ENCODE data around the gene NANOS1. TPM values are rescaled to one million over a fixed set of nuclear protein-coding genes. Genes with fewer than 3 reads are reported as not detected.

NANOS1 gene

GRCh38 chr10:119079599-119080520 lies 50.3 kb downstream of the NANOS1 start:
- H2BK12ac ChIP-seq (ENCODE audit: low read length), result no peak overlapping the region
- peak overlapping the region; percentile 66 for H3K27ac ChIP-seq (replicated peaks; ENCODE audit: low read length)
- H3K4ac ChIP-seq (ENCODE audit: low read length), result no peak overlapping the region
- peak overlapping the region; percentile 98 for H3K23ac ChIP-seq (ENCODE audit: low read depth, low read length, poor library complexity)
- peak overlapping the region; percentile 99 for H3K18ac ChIP-seq (ENCODE audit: low read length)
- peak overlapping the region; percentile 99 for H2AK5ac ChIP-seq (ENCODE audit: low read depth, low read length)
- peak overlapping the region; percentile 98 for H3K9ac ChIP-seq (ENCODE audit: low read depth, low read length, poor library complexity)
- H4K8ac ChIP-seq (ENCODE audit: low read depth, low read length), result peak overlapping the region; percentile 30
- peak; percentile 45 for DNase-seq (ENCODE audit: low spot score)
- peak overlapping the region; percentile 87 for H2AFZ ChIP-seq (ENCODE audit: low read length)
- H2BK120ac ChIP-seq (ENCODE audit: low read depth, low read length), result peak overlapping the region; percentile 74
- peak overlapping the region; percentile 78 for H3K4me2 ChIP-seq (ENCODE audit: insufficient read depth, low read length, poor library complexity, severe bottlenecking)
- H3K4me1 ChIP-seq (ENCODE audit: control insufficient read depth in 2 of 2, insufficient read depth in 1 of 2, low read depth in 1 of 2, low read length in 2 of 2), result peaks cover 2 to 9% of the 10 kb centered on the region in 2 donors
- peaks cover 0 to 3% of the 10 kb centered on the region in 2 donors for H3K9me3 ChIP-seq (replicated peaks in 1 of 2; ENCODE audit: control insufficient read depth in 2 of 2, insufficient read depth in 1 of 2, low read depth in 1 of 2, low read length in 2 of 2)
- peak overlapping the region; percentile 55 to 95 for H3K4me3 ChIP-seq (ENCODE audit: low read length in 2 of 2)
- H2BK5ac ChIP-seq (ENCODE audit: low read length), result peak overlapping the region; percentile 75
- H3K36me3 ChIP-seq (replicated peaks in 1 of 2; ENCODE audit: control insufficient read depth in 2 of 2, insufficient read depth in 2 of 2, low read length in 2 of 2), result peaks cover 2 to 37% of the 10 kb centered on the region in 2 donors
- peak overlapping the region; percentile 81 for H2BK15ac ChIP-seq (ENCODE audit: low read length)
- peak overlapping the region; percentile 65 for H4K91ac ChIP-seq (ENCODE audit: low read depth, low read length, poor library complexity)
- peak overlapping the region; percentile 99 for H3K14ac ChIP-seq (ENCODE audit: low read length)
- no peaks in the 10 kb centered on the region for H3K27me3 ChIP-seq (ENCODE audit: control insufficient read depth in 3 of 3, insufficient read depth in 3 of 3, low read depth in 1 of 3, low read length in 3 of 3)
- WGBS, 2 donors (ENCODE audit: extremely low coverage in 2 of 2, insufficient read length in 2 of 2, insufficient replicate concordance in 1 of 2), result no CpG with 5 or more reads among the region's 48 CpGs
- peaks cover 10% of the 10 kb centered on the region for H3K79me1 ChIP-seq (ENCODE audit: low read depth, low read length)

- H2AFZ ChIP-seq (ENCODE audit: low read length), result peak within 1 kb of the TSS; percentile 87
- peak within 1 kb of the TSS; percentile 74 for H2BK120ac ChIP-seq (ENCODE audit: low read depth, low read length)
- peak within 1 kb of the TSS; percentile 98 for H3K23ac ChIP-seq (ENCODE audit: low read depth, low read length, poor library complexity)
- peak within 1 kb of the TSS; percentile 30 for H4K8ac ChIP-seq (ENCODE audit: low read depth, low read length)
- H3K4me1 ChIP-seq (ENCODE audit: control insufficient read depth in 2 of 2, insufficient read depth in 1 of 2, low read depth in 1 of 2, low read length in 2 of 2), result peaks cover 6 to 9% of the 10 kb centered on the region in 2 donors
- H3K9me3 ChIP-seq (replicated peaks in 1 of 2; ENCODE audit: control insufficient read depth in 2 of 2, insufficient read depth in 1 of 2, low read depth in 1 of 2, low read length in 2 of 2), result peaks cover 0 to 3% of the 10 kb centered on the region in 2 donors
- peak within 1 kb of the TSS; percentile 99 for H2AK5ac ChIP-seq (ENCODE audit: low read depth, low read length)
- no peak within 1 kb of the TSS for H3K4ac ChIP-seq (ENCODE audit: low read length)
- H3K79me1 ChIP-seq (ENCODE audit: low read depth, low read length), result peaks cover 9% of the 10 kb centered on the region
- H3K14ac ChIP-seq (ENCODE audit: low read length), result peak within 1 kb of the TSS; percentile 99
- peak within 1 kb of the TSS; percentile 55 to 95 for H3K4me3 ChIP-seq (ENCODE audit: low read length in 2 of 2)
- no peaks in the 10 kb centered on the region for H3K27me3 ChIP-seq (ENCODE audit: control insufficient read depth in 3 of 3, insufficient read depth in 3 of 3, low read depth in 1 of 3, low read length in 3 of 3)
- H3K9ac ChIP-seq (ENCODE audit: low read depth, low read length, poor library complexity), result peak within 1 kb of the TSS; percentile 98
- DNase-seq (ENCODE audit: low spot score), result peak; percentile 89
- no CpG with 5 or more reads among the region's 74 CpGs for WGBS, 2 donors (ENCODE audit: extremely low coverage in 2 of 2, insufficient read length in 2 of 2, insufficient replicate concordance in 1 of 2)
- H2BK12ac ChIP-seq (ENCODE audit: low read length), result peak within 1 kb of the TSS; percentile 58
- peak within 1 kb of the TSS; percentile 78 for H3K4me2 ChIP-seq (ENCODE audit: insufficient read depth, low read length, poor library complexity, severe bottlenecking)
- peak within 1 kb of the TSS; percentile 81 for H2BK15ac ChIP-seq (ENCODE audit: low read length)
- peak within 1 kb of the TSS; percentile 66 for H3K27ac ChIP-seq (replicated peaks; ENCODE audit: low read length)
- peak within 1 kb of the TSS; percentile 99 for H3K18ac ChIP-seq (ENCODE audit: low read length)
- peak within 1 kb of the TSS; percentile 75 for H2BK5ac ChIP-seq (ENCODE audit: low read length)
- peaks cover 2 to 33% of the 10 kb centered on the region in 2 donors for H3K36me3 ChIP-seq (replicated peaks in 1 of 2; ENCODE audit: control insufficient read depth in 2 of 2, insufficient read depth in 2 of 2, low read length in 2 of 2)
- H4K91ac ChIP-seq (ENCODE audit: low read depth, low read length, poor library complexity), result peak within 1 kb of the TSS; percentile 65
These were observed 51.2 kb downstream of the NANOS1 start, which contains the start of gene EIF3A for GRCh38 chr10:119080521-119081259. EIF3A (minus strand) TSS chr10:119080817; CDS start chr10:119080676, 141 bp downstream.

Small RNA genes lying within 50 kb of the gene (small RNA-seq; reads per million reads assigned to genes)
- gene RF00413 (ENCODE audit: insufficient read depth) (not detected), gene SNORA19 (ENCODE audit: insufficient read depth) (1.6 reads per million)

All from neuronal stem cell (in vitro differentiated cells).